Measurements from ENCODE around the gene RTL10. TPM values are rescaled to one million over a fixed set of nuclear protein-coding genes. Genes with fewer than 3 reads are reported as not detected.

RTL10 gene
- total and polyA plus RNA-seq, 2 experiments from 2014 or later = 13.0 to 15.9 TPM

- Histone ChIP-seq H3K79me2 (no peaks in the 10 kb centered on the region), H3K27me3 (no peaks in the 10 kb centered on the region), H3K36me3 (replicated peaks; ENCODE audit: insufficient read depth, low read depth) (no peaks in the 10 kb centered on the region), H4K20me1 (ENCODE audit: insufficient read depth, poor library complexity, severe bottlenecking) (no peaks in the 10 kb centered on the region), H2AFZ (no peak overlapping the region), H3K4me3 (no peak overlapping the region), H3K27ac (no peak overlapping the region), H3K4me1 (ENCODE audit: insufficient read depth) (no peaks in the 10 kb centered on the region), H3K9me2 (replicated peaks; ENCODE audit: insufficient read depth) (no peaks in the 10 kb centered on the region), H3K9me3 (ENCODE audit: low read depth) (no peaks in the 10 kb centered on the region), H3K4me2 (no peak overlapping the region)
- WGBS (ENCODE audit: low lambda C conversion rate, missing lambda C conversion rate) = 95% methylated on average over 13 of the region's 13 CpGs
- no peak for DNase-seq (ENCODE audit: low spot score)
- TF ChIP-seq EZH2phosphoT487 (IDR thresholded peaks at IDR 0.05; ENCODE audit: low read depth, severe bottlenecking, unreplicated experiment) (no peak), EZH2 (IDR thresholded peaks at IDR 0.05; ENCODE audit: borderline replicate concordance) (no peak), CTCF (IDR thresholded peaks at IDR 0.05; ENCODE audit: poor library complexity) (no peak)
Measured at GRCh38 chr22:19862619-19863246, 8.1 kb upstream of the RTL10 start.

- Histone ChIP-seq H3K4me2 (no peak overlapping the region), H3K36me3 (replicated peaks; ENCODE audit: insufficient read depth, low read depth) (no peaks in the 10 kb centered on the region), H3K9me2 (replicated peaks; ENCODE audit: insufficient read depth) (no peaks in the 10 kb centered on the region), H3K27me3 (no peaks in the 10 kb centered on the region), H3K79me2 (peaks cover 13% of the 10 kb centered on the region), H3K4me3 (no peak overlapping the region), H3K9me3 (ENCODE audit: low read depth) (no peaks in the 10 kb centered on the region), H4K20me1 (ENCODE audit: insufficient read depth, poor library complexity, severe bottlenecking) (no peaks in the 10 kb centered on the region), H2AFZ (no peak overlapping the region), H3K4me1 (ENCODE audit: insufficient read depth) (peaks cover 8% of the 10 kb centered on the region), H3K27ac (no peak overlapping the region)
- 98% methylated on average over 8 of the region's 8 CpGs for WGBS (ENCODE audit: low lambda C conversion rate, missing lambda C conversion rate)
- no peak for TF ChIP-seq EZH2phosphoT487 (IDR thresholded peaks at IDR 0.05; ENCODE audit: low read depth, severe bottlenecking, unreplicated experiment)
- TF ChIP-seq EZH2 (IDR thresholded peaks at IDR 0.05; ENCODE audit: borderline replicate concordance) = no peak
- DNase-seq (ENCODE audit: low spot score) = no peak
Measured at GRCh38 chr22:19859861-19860510, 5.3 kb upstream of the RTL10 start.

GRCh38 chr22:19857382-19857781 lies 2.7 kb upstream of the RTL10 start:
- Histone ChIP-seq H3K27me3 (no peaks in the 10 kb centered on the region), H3K27ac (no peak overlapping the region), H3K4me3 (no peak overlapping the region), H3K79me2 (peaks cover 33% of the 10 kb centered on the region), H3K36me3 (replicated peaks; ENCODE audit: insufficient read depth, low read depth) (no peaks in the 10 kb centered on the region), H3K9me3 (ENCODE audit: low read depth) (no peaks in the 10 kb centered on the region), H3K4me1 (ENCODE audit: insufficient read depth) (peaks cover 18% of the 10 kb centered on the region), H2AFZ (no peak overlapping the region), H4K20me1 (ENCODE audit: insufficient read depth, poor library complexity, severe bottlenecking) (peaks cover 9% of the 10 kb centered on the region), H3K4me2 (no peak overlapping the region), H3K9me2 (replicated peaks; ENCODE audit: insufficient read depth) (no peaks in the 10 kb centered on the region)
- DNase-seq (ENCODE audit: low spot score) = no peak
- TF ChIP-seq CTCF (IDR thresholded peaks at IDR 0.05; ENCODE audit: poor library complexity) (no peak), EZH2phosphoT487 (IDR thresholded peaks at IDR 0.05; ENCODE audit: low read depth, severe bottlenecking, unreplicated experiment) (no peak), EZH2 (IDR thresholded peaks at IDR 0.05; ENCODE audit: borderline replicate concordance) (no peak)
- 97% methylated on average over 3 of the region's 3 CpGs for WGBS (ENCODE audit: low lambda C conversion rate, missing lambda C conversion rate)
